ENCODE results near the gene CACNB2.

- TF ChIP-seq POLR2AphosphoS5 (IDR thresholded peaks at IDR 0.05; ENCODE audit: low read depth, low read length): no peak
- no peak for TF ChIP-seq SIN3A (IDR thresholded peaks at IDR 0.05; ENCODE audit: borderline replicate concordance, insufficient read depth, low read depth, low read length)
- no peak for TF ChIP-seq REST (IDR thresholded peaks at IDR 0.05; ENCODE audit: insufficient read depth in 1 of 2, low read depth in 2 of 2, low read length in 1 of 2)
Measured at GRCh38 chr10:18540195-18540594, 400.0 kb downstream of the CACNB2 start.

Measured in Panc1 (cell line).